Colonic mucosa (tissue), 4 donors: Measurements from ENCODE around the gene RAB3GAP2. TPM values are rescaled to one million over a fixed set of nuclear protein-coding genes. Genes with fewer than 3 reads are reported as not detected.
"Not testable (repeated sequence)": the region's sequence is repeated elsewhere in the genome, so short reads cannot be mapped to it uniquely, and the experiment has no call there.

Source experiments
- DNase-seq: peaks from one replicate; pipeline ENCODE4 v3.0.0-alpha.2; 2020
- H3K27ac ChIP-seq: fragments of 200-600 bp; one replicate; pipeline ENCODE4 v1.8.0; 2021
- H3K27me3 ChIP-seq: fragments of 200-600 bp; one replicate; pipeline ENCODE4 v1.8.0; 2021
- H3K36me3 ChIP-seq: fragments of 200-600 bp; one replicate; pipeline ENCODE4 v1.8.0; 2021
- H3K4me1 ChIP-seq: fragments of 200-600 bp; one replicate; pipeline ENCODE4 v1.8.0; 2021; ENCODE audit warnings: mild to moderate bottlenecking
- H3K4me3 ChIP-seq: fragments of 200-600 bp; one replicate; pipeline ENCODE4 v1.8.0; 2021
- H3K9ac ChIP-seq, 2 donors: one replicate each; pipeline ENCODE4 v1.7.0; 2013; ENCODE audit warnings: control low read depth in 2 of 2, low read depth in 2 of 2, low read length in 2 of 2
- H3K9me3 ChIP-seq: fragments of 200-600 bp; one replicate; pipeline ENCODE4 v1.8.0; 2021
- intact Hi-C: fragments of 100-400 bp; cut with DNase I; formaldehyde crosslinking; loops from one replicate; pipeline ENCODE4 v1.14.1; 2022
- total RNA-seq, 2 donors: library from RNA; stranded (reverse); fragmentation: NEBNext Ultra II Directional in 1 of 2; extraction: Animal tissue kit (Norgen Biotek cat#: 25700) in 1 of 2; gene quantifications; one replicate each; pipeline ENCODE4 v1.2.1, GENCODE V29; 2021
- TF ChIP-seq, protein P1 (sequence below): fragments of 200-600 bp; IDR thresholded peaks from one replicate; pipeline ENCODE4 v1.8.0; 2022; ENCODE audit warnings: antibody characterized with exemption, mild to moderate bottlenecking
- donor health status: healthy.
- donor health status: DM: no; HTN: no; CAD: no.
- donor health status: DM: no; HTN: no; CAD: no.

RAB3GAP2 gene
- total RNA-seq, 2 donors from 2014 or later = 33.2 to 34.2 TPM

- Histone ChIP-seq H3K4me3 (no peak overlapping the region), H3K9ac (no peak overlapping the region), H3K36me3 (no peaks in the 10 kb centered on the region), H3K27ac (no peak overlapping the region), H3K27me3 (no peaks in the 10 kb centered on the region), H3K9me3 (no peaks in the 10 kb centered on the region), H3K4me1 (no peaks in the 10 kb centered on the region)
- TF ChIP-seq, protein P1, sequence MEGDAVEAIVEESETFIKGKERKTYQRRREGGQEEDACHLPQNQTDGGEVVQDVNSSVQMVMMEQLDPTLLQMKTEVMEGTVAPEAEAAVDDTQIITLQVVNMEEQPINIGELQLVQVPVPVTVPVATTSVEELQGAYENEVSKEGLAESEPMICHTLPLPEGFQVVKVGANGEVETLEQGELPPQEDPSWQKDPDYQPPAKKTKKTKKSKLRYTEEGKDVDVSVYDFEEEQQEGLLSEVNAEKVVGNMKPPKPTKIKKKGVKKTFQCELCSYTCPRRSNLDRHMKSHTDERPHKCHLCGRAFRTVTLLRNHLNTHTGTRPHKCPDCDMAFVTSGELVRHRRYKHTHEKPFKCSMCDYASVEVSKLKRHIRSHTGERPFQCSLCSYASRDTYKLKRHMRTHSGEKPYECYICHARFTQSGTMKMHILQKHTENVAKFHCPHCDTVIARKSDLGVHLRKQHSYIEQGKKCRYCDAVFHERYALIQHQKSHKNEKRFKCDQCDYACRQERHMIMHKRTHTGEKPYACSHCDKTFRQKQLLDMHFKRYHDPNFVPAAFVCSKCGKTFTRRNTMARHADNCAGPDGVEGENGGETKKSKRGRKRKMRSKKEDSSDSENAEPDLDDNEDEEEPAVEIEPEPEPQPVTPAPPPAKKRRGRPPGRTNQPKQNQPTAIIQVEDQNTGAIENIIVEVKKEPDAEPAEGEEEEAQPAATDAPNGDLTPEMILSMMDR = no peak
- no peak for DNase-seq
- intact Hi-C loops = no loop called here
Observed at GRCh38 chr1:220255204-220255603, 17.0 kb downstream of the RAB3GAP2 start.

GRCh38 chr1:220253290-220253689 is 19.0 kb downstream of the RAB3GAP2 start:
- DNase-seq, H3K9ac ChIP-seq, H3K27ac ChIP-seq, H3K9me3 ChIP-seq, H3K36me3 ChIP-seq, H3K4me1 ChIP-seq, H3K27me3 ChIP-seq, H3K4me3 ChIP-seq, intact Hi-C loops: not testable (repeated sequence)

DNA sequence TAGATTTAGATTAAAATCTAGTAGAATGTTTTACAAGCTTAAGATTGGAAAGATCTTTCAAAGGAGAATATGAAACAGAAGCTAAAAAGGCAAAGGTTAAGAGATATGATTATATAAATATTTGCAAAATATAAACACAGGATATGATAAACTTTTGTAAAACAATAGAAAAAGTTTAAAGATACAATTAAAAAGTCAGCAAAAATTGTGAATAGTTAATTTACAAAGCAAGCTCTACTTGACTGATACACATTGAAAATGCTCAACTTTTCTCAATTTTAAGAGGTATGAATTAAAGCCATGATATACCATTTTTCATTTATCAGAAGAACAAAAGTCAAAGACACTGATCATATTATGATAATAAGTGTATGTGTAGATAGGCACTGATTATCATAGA is 21.0 kb downstream of the RAB3GAP2 start:
- no peaks in the 10 kb centered on the region for H3K27me3 ChIP-seq
- H3K9me3 ChIP-seq = peaks cover 3% of the 10 kb centered on the region
- intact Hi-C loops = no loop called here
- no peaks in the 10 kb centered on the region for H3K4me1 ChIP-seq
- H3K27ac ChIP-seq = no peak overlapping the region
- no peak for DNase-seq
- TF ChIP-seq, protein P1 = no peak
- H3K4me3 ChIP-seq = no peak overlapping the region
- no peaks in the 10 kb centered on the region for H3K36me3 ChIP-seq
- no peak overlapping the region for H3K9ac ChIP-seq

DNA sequence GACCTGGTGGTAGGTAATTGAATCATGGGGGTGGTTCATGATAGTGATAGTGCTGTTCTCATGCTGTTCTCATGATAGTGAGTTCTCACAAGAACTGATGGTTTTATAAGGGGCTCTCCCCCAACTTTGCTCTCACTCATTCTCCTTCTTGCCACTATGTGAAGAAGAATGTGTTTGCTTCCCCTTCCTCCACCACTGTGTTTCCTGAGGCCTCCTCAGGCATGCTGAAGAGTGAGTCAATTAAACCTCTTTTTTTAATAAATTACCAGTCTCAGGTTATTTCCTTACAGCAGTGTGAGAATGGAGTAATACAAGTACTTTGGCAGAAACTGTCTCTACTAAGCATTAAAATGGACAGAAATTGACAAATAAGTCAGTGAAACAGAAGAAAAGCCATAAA is 21.6 kb downstream of the RAB3GAP2 start:
- Histone ChIP-seq H3K27me3 (no peaks in the 10 kb centered on the region), H3K9ac (no peak overlapping the region), H3K27ac (no peak overlapping the region), H3K36me3 (no peaks in the 10 kb centered on the region), H3K4me1 (no peaks in the 10 kb centered on the region), H3K9me3 (peaks cover 3% of the 10 kb centered on the region), H3K4me3 (no peak overlapping the region)
- no peak for DNase-seq
- intact Hi-C loops = no loop called here
- TF ChIP-seq, protein P1 = no peak

- DNase-seq = no peak
- Histone ChIP-seq H3K4me3 (no peak overlapping the region), H3K4me1 (no peaks in the 10 kb centered on the region), H3K9ac (no peak overlapping the region), H3K27ac (no peak overlapping the region), H3K36me3 (no peaks in the 10 kb centered on the region), H3K27me3 (no peaks in the 10 kb centered on the region), H3K9me3 (peaks cover 3% of the 10 kb centered on the region)
- intact Hi-C loops = no loop called here
- TF ChIP-seq, protein P1 = no peak
Observed at GRCh38 chr1:220249522-220249921, 22.7 kb downstream of the RAB3GAP2 start.

GRCh38 chr1:220248715-220249265 is 23.5 kb downstream of the RAB3GAP2 start:
- H3K36me3 ChIP-seq, H3K9me3 ChIP-seq, H3K9ac ChIP-seq, DNase-seq, H3K4me1 ChIP-seq, H3K27ac ChIP-seq, intact Hi-C loops, H3K4me3 ChIP-seq, H3K27me3 ChIP-seq: not testable (repeated sequence)

- DNase-seq, H3K4me1 ChIP-seq, H3K36me3 ChIP-seq, intact Hi-C loops, H3K9ac ChIP-seq, H3K4me3 ChIP-seq, H3K27me3 ChIP-seq, H3K27ac ChIP-seq, H3K9me3 ChIP-seq: not testable (repeated sequence)
Observed at GRCh38 chr1:220245900-220246299, 26.4 kb downstream of the RAB3GAP2 start.
